Activated CD4-positive, alpha-beta T cell treated with anti-CD3 and anti-CD28 coated beads, Interleukin-2, Interleukin-4, amounts not matched to agents 100 ng/mL and 50 ng/mL, durations not matched to agents 16 hours and 8 hours (primary cell): ENCODE data around the gene GRPR.
"Not testable (repeated sequence)": the region's sequence is repeated elsewhere in the genome, so short reads cannot be mapped to it uniquely, and the experiment has no call there.

Source experiments
- DNase-seq: peaks from one replicate; pipeline ENCODE4 v3.0.0-alpha.2; 2020; ENCODE audit warnings: low spot score

GRPR gene

GRCh38 chrX:16177260-16177659 lies 53.9 kb downstream of the GRPR start:
- no peak for DNase-seq

GRCh38 chrX:16183843-16184242 lies 60.5 kb downstream of the GRPR start:
- DNase-seq, result not testable (repeated sequence)

- DNase-seq, result peak; percentile 9
Observed at GRCh38 chrX:16185725-16186136, 62.4 kb downstream of the GRPR start.

- no peak for DNase-seq
Observed at GRCh38 chrX:16186380-16187007, 63.1 kb downstream of the GRPR start.

GRCh38 chrX:16187024-16187760 lies 63.8 kb downstream of the GRPR start:
- DNase-seq, result no peak

GRCh38 chrX:16188687-16189086 lies 65.3 kb downstream of the GRPR start:
- DNase-seq, result no peak

- no peak for DNase-seq
Observed at GRCh38 chrX:16191605-16192004, 68.2 kb downstream of the GRPR start.

- DNase-seq, result no peak
Observed at GRCh38 chrX:16196829-16197228, 73.5 kb downstream of the GRPR start.

GRCh38 chrX:16199343-16199742 lies 76.0 kb downstream of the GRPR start:
- no peak for DNase-seq

GRCh38 chrX:16202943-16203342 lies 79.6 kb downstream of the GRPR start:
- no peak for DNase-seq
